ENCODE measurements around the gene SUPT6H.
A peak's percentile ranks its signal among the peaks of the same experiment; 100 is the strongest.

DNA sequence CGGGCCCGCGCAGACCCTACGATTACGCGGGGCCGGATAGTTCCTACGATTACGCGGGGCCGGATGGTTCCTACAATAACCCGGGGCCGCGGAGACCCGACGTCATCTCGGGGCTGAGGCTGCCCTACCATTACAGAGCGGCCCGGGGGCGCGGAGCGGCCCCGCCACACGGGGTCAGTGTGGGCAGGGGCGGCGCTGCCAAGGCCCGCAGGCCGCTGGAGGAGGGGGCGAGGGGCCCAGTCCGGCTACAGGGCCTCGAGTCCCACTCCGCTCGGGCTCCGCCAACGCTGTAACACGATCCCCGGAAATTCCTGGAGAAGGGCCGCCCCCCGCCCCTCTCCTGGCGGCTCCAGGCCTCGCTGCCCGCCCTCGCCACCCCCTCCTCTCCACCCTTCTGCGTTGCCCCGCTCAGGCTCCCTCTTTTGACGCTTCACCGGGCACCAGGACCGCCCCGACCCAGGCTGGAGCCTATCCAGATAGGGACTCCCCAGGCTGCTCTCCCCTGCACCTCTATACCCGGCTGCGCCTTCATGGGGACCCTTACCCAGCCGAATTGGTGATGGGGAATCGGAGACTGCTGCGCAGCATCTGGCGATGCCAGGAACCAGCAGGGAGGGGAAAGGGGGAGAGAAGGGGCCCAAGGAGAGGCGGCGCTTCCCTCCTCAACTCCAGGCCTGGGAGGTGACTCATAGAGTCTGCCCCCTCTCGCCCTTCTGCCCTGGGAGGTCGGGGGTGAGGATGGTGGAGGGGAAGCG is 55.8 kb downstream of the SUPT6H start, which contains the start of gene RAB34:
- TF ChIP-seq, protein P1, sequence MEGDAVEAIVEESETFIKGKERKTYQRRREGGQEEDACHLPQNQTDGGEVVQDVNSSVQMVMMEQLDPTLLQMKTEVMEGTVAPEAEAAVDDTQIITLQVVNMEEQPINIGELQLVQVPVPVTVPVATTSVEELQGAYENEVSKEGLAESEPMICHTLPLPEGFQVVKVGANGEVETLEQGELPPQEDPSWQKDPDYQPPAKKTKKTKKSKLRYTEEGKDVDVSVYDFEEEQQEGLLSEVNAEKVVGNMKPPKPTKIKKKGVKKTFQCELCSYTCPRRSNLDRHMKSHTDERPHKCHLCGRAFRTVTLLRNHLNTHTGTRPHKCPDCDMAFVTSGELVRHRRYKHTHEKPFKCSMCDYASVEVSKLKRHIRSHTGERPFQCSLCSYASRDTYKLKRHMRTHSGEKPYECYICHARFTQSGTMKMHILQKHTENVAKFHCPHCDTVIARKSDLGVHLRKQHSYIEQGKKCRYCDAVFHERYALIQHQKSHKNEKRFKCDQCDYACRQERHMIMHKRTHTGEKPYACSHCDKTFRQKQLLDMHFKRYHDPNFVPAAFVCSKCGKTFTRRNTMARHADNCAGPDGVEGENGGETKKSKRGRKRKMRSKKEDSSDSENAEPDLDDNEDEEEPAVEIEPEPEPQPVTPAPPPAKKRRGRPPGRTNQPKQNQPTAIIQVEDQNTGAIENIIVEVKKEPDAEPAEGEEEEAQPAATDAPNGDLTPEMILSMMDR (conservative IDR thresholded peaks at IDR 0.05 in 1 of 2, IDR thresholded peaks at IDR 0.05 in 1 of 2; ENCODE audit: low read depth in 1 of 2, low read length in 2 of 2): peak; percentile 16 to 19
- no peak for TF ChIP-seq EZH2 (IDR thresholded peaks at IDR 0.05; ENCODE audit: low read length, missing control alignments)
